Posterior cingulate gyrus (tissue), 11 donors: ENCODE data around the gene DAZAP1.

Experiments
- DNase-seq, 10 donors: peaks; one replicate each; pipeline versions ENCODE4 v3.0.0 to v3.0.0-alpha.2; 2020 to 2021; ENCODE audit warnings: mixed read lengths in 3 of 10
- intact Hi-C: fragments of 100-400 bp; cut with DNase I; formaldehyde crosslinking; loops from one replicate; pipeline ENCODE4 v1.15.1; 2023

The DAZAP1 gene

GRCh38 chr19:1452802-1453524 is 45.6 kb downstream of the DAZAP1 start:
- intact Hi-C loops = no loop called here

GRCh38 chr19:1453525-1454364 is 46.4 kb downstream of the DAZAP1 start:
- peak; percentile 83 to 99 (median 94) for DNase-seq
- intact Hi-C loops = no loop called here

More at GRCh38 chr19:1452802-1453524, 45.6 kb downstream of the DAZAP1 start:
- peak in 1 of 10 donors; percentile 77 for DNase-seq

- intact Hi-C loops = no loop called here
- peak in 1 of 10 donors; percentile 73 for DNase-seq
Observed at GRCh38 chr19:1455002-1455335, 47.6 kb downstream of the DAZAP1 start.

GRCh38 chr19:1455336-1456120 is 48.1 kb downstream of the DAZAP1 start:
- intact Hi-C loops = no loop called here
- DNase-seq = peak in 2 of 10 donors; percentile 54 to 86

DNA sequence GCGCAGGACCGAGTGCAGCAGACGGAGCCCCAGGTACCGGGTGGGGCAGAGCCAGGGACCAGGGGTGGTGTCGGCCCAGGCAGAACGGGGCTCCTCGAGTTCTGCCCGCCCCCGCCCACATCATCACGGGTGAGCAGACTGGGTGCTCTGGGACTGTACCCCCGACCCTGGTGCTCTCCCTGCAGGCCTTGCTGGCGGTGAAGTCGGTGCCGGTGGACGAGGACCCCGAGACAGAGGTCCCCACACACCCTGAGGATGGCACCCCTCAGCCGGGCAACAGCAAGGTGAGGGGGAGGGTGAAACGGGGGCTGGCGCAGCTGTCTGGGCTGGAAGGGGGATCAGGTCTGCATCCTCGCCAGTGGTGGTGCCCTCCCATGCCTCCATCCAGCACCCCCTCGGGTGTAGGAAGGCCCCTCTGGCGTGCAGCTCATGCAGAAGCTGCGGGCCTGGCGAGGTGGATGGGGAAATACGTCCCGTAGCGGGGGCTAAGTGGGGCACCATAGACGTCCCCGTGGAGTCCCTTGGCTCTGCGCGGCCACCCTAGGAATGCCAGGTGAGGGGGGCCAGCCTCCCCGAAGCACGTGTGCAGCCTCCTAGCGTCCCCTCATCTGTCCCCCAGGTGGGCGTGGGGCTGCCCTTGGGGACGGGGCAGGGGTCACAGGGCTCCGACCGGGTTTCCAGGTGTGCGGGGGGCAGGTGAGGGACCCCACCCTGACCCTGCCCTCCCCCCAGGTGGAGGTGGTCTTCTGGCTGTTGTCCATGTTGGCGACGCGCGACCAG is 48.9 kb downstream of the DAZAP1 start:
- intact Hi-C loops = no loop called here
- peak in 1 of 10 donors; percentile 74 for DNase-seq

DNA sequence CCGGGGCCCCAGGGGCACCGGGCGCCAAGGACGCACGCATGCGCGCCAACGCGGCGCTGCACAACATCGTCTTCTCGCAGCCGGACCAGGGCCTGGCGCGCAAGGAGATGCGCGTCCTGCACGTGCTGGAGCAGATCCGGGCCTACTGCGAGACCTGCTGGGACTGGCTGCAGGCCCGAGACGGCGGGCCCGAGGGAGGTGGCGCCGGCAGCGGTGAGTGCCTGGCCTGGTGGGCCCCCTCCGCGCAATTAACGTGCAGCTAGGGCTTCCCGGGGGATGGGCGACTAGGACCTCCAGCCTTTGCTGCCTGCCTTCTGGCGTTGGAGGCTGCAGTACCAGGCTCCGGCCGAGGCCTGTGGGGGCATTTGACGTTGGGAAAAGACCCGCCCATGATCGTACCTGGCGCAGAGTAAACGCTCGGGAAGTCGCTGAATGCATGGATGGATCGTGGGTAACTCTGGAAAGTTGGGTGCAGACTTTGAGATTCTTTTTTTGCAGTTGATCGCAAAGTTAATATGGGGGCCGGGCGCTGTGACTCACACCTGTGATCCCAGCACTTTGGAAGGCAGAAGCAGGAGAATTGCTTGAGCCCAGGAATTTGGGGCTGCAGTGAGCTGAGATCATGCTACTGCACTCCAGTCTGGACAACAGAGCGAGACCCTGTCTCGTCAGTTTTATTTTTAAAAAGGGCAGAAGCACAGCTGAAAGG is 49.8 kb downstream of the DAZAP1 start:
- intact Hi-C loops = no loop called here
- peak in 1 of 10 donors; percentile 80 for DNase-seq

DNA sequence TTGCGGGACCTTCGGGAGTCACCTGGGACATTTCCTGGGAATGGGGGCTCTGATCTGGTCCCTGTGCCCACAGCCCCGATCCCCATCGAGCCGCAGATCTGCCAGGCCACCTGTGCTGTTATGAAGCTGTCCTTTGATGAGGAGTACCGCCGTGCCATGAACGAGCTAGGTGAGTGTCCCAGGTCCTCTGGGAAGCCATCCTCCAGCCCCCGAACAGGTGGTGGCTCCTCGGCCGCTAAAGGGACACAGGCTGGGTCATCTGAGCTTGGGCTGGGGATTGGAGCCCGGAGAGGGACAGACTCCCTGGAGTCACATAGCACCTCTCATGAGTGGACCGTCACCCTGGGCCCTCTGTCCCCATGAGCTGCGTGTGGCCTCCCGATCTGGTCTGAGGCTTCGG is 50.5 kb downstream of the DAZAP1 start:
- no peak for DNase-seq
- intact Hi-C loops = no loop called here

GRCh38 chr19:1459479-1459878 is 52.1 kb downstream of the DAZAP1 start:
- no peak for DNase-seq
- intact Hi-C loops = no loop called here

GRCh38 chr19:1460033-1460995 is 52.9 kb downstream of the DAZAP1 start:
- intact Hi-C loops = no loop called here
- DNase-seq = peak in 1 of 10 donors; percentile 81

DNA sequence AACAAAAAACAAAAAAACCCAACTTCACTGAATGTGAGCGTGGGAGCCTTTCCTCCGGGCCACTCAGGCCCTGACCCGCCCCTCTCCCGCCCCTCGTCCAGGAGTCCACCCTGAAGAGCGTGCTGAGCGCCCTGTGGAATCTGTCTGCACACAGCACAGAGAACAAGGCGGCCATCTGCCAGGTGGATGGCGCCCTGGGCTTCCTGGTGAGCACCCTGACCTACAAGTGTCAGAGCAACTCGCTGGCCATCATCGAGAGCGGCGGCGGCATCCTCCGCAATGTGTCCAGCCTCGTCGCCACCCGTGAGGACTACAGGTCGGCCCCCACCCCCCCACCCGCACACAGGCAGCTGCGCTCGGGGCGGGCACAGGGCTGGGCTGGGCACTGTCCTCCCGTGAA is 54.5 kb downstream of the DAZAP1 start:
- intact Hi-C loops = no loop called here
- no peak for DNase-seq

- intact Hi-C loops = no loop called here
- DNase-seq = peak in 2 of 10 donors; percentile 22 to 91
Observed at GRCh38 chr19:1465191-1466016, 58.0 kb downstream of the DAZAP1 start.

GRCh38 chr19:1466018-1466460 is 58.7 kb downstream of the DAZAP1 start:
- intact Hi-C loops = no loop called here
- peak in 2 of 10 donors; percentile 12 to 85 for DNase-seq

- intact Hi-C loops = no loop called here
- peak in 2 of 10 donors; percentile 8 to 84 for DNase-seq
Observed at GRCh38 chr19:1466461-1467214, 59.3 kb downstream of the DAZAP1 start.

GRCh38 chr19:1467215-1467489 is 59.8 kb downstream of the DAZAP1 start:
- intact Hi-C loops = no loop called here
- peak in 1 of 10 donors; percentile 5 for DNase-seq

GRCh38 chr19:1467490-1468273 is 60.3 kb downstream of the DAZAP1 start:
- DNase-seq = peak in 2 of 10 donors; percentile 6 to 87

GRCh38 chr19:1468274-1468820 is 61.0 kb downstream of the DAZAP1 start:
- peak in 1 of 10 donors; percentile 84 for DNase-seq
- intact Hi-C loops = no loop called here

More at GRCh38 chr19:1467490-1468273, 60.3 kb downstream of the DAZAP1 start:
- intact Hi-C loops = no loop called here
